Measurements from ENCODE around the gene KLHDC1.

GRCh38 chr14:49761839-49762551, 69.1 kb downstream of the KLHDC1 start:
- TF ChIP-seq CTCF (optimal IDR thresholded peaks at IDR 0.05 in 1 of 3, IDR thresholded peaks at IDR 0.05 in 1 of 3, conservative IDR thresholded peaks at IDR 0.05 in 1 of 3; ENCODE audit: extremely low read depth in 1 of 3, insufficient read depth in 2 of 3, low read length in 3 of 3) (no peak), EZH2 (IDR thresholded peaks at IDR 0.05; ENCODE audit: low read length) (no peak)

All from keratinocyte (primary cell).